Keratinocyte (primary cell): ENCODE results near the gene OVOL2. TPM values are rescaled to one million over a fixed set of nuclear protein-coding genes. Genes with fewer than 3 reads are reported as not detected.

ENCODE experiments used
- DNase-seq: peaks from one replicate; pipeline ENCODE4 v3.0.0-alpha.2; 2011; ENCODE audit warnings: low read depth, missing footprints, low spot score
- FAIRE-seq: peaks from 2 replicates; lab custom pipeline; 2011; peaks lifted over from hg19 to GRCh38; lab: Jason Lieb, UNC
- H2AFZ ChIP-seq: 2 replicates; pipeline ENCODE4 v1.6.0; 2012; ENCODE audit warnings: low read length, control low read depth, inconsistent platforms; ENCODE audit not compliant: control insufficient read depth
- H3K27ac ChIP-seq: 2 replicates; pipeline ENCODE4 v1.5.1; 2011; ENCODE audit warnings: low read length; ENCODE audit not compliant: control insufficient read depth, insufficient read depth
- H3K27me3 ChIP-seq: 3 replicates; pipeline ENCODE4 v1.6.0; 2011; ENCODE audit warnings: low read length; ENCODE audit not compliant: control insufficient read depth, insufficient read depth; ENCODE audit errors: extremely low read depth
- H3K36me3 ChIP-seq, 2 experiments: 2 replicates in 1 of 2; 3 replicates in 1 of 2; pipeline ENCODE4 v1.5.1; 2011; ENCODE audit warnings: low read length in 2 of 2, mild to moderate bottlenecking in 1 of 2; ENCODE audit not compliant: control insufficient read depth in 2 of 2, insufficient read depth in 2 of 2; ENCODE audit errors: extremely low read depth in 1 of 2
- H3K4me1 ChIP-seq: 3 replicates; pipeline ENCODE4 v1.5.1; 2011; ENCODE audit warnings: low read length; ENCODE audit not compliant: control insufficient read depth, insufficient read depth; ENCODE audit errors: extremely low read depth
- H3K4me2 ChIP-seq: 3 replicates; pipeline ENCODE4 v1.6.0; 2011; ENCODE audit warnings: low read depth, low read length; ENCODE audit not compliant: control insufficient read depth, insufficient read depth; ENCODE audit errors: extremely low read depth
- H3K4me3 ChIP-seq, 3 experiments: fragments of 200-600 bp in 1 of 3; sonication (generic) in 1 of 3; 2 replicates in 2 of 3; 3 replicates in 1 of 3; pipeline ENCODE4 v1.5.1; 2011 to 2016; ENCODE audit warnings: low read length in 3 of 3, mild to moderate bottlenecking in 3 of 3, control low read depth in 2 of 3, inconsistent platforms in 1 of 3, low read depth in 1 of 3, mixed read lengths in 1 of 3, mixed run types in 1 of 3, moderate library complexity in 1 of 3; ENCODE audit not compliant: control insufficient read depth in 2 of 3, insufficient read depth in 2 of 3; ENCODE audit errors: extremely low read depth in 1 of 3
- H3K79me2 ChIP-seq: 2 replicates; pipeline ENCODE4 v1.6.0; 2012; ENCODE audit warnings: low read length; ENCODE audit not compliant: control insufficient read depth, insufficient read depth
- H3K9ac ChIP-seq: 3 replicates; pipeline ENCODE4 v1.6.0; 2011; ENCODE audit warnings: low read length; ENCODE audit not compliant: control insufficient read depth, insufficient read depth; ENCODE audit errors: extremely low read depth
- H3K9me1 ChIP-seq: 3 replicates; pipeline ENCODE4 v1.6.0; 2011; ENCODE audit warnings: low read length; ENCODE audit not compliant: control insufficient read depth, insufficient read depth; ENCODE audit errors: extremely low read depth
- H3K9me3 ChIP-seq: 2 replicates; pipeline ENCODE4 v1.5.1; 2012; ENCODE audit warnings: low read depth, low read length; ENCODE audit not compliant: control insufficient read depth
- H4K20me1 ChIP-seq: 3 replicates; pipeline ENCODE4 v1.6.0; 2011; ENCODE audit warnings: low read length; ENCODE audit not compliant: control insufficient read depth, insufficient read depth; ENCODE audit errors: extremely low read depth
- CTCF ChIP-seq, 3 experiments: IDR thresholded peaks in 1 of 3; conservative IDR thresholded peaks in 1 of 3; optimal IDR thresholded peaks in 1 of 3; 2 replicates in 2 of 3; 3 replicates in 1 of 3; pipeline versions ENCODE3 to v1.5.1; 2011; ENCODE audit warnings: low read length in 3 of 3, mild to moderate bottlenecking in 3 of 3, moderate library complexity in 2 of 3, control low read depth in 1 of 3, inconsistent platforms in 1 of 3; ENCODE audit not compliant: insufficient read depth in 2 of 3; ENCODE audit errors: extremely low read depth in 1 of 3
- EZH2 ChIP-seq: IDR thresholded peaks from one replicate; pipeline ENCODE4 v1.6.1; 2012; ENCODE audit warnings: inconsistent platforms, mild to moderate bottlenecking, low read length, moderate library complexity
- dilution Hi-C: fragments of 300-500 bp; cut with MboI; formaldehyde crosslinking; loops from one replicate; pipeline ENCODE4 v1.7.0; 2020; ENCODE audit warnings: low sequenced_read_pairs; ENCODE audit not compliant: extremely low pct_ligation_motif_present
- polyA plus RNA-seq, 5 experiments: library from polyadenylated mRNA; depleted of rRNA in 3 of 5; stranded (reverse) in 3 of 5; stranded (forward) in 1 of 5; unstranded in 1 of 5; fragments of >200 nt; gene quantifications; 1 replicate in 1 of 5; 2 replicates in 3 of 5; 3 replicates in 1 of 5; pipeline versions ENCODE4 v1.2.1 to v1.2.3, GENCODE V29; 2011 to 2012; ENCODE audit warnings: missing spikeins in 2 of 5, low read depth in 1 of 5, low replicate concordance in 1 of 5

The OVOL2 gene
- polyA plus RNA-seq, 1 donor (not counting 4 experiments of a cell fraction or from before 2014, with no cell fraction given), result 4.3 TPM

GRCh38 chr20:17995967-17996819 lies 61.5 kb downstream of the OVOL2 start:
- dilution Hi-C loops, result no loop called here
- no peak overlapping the region for H3K4me3 ChIP-seq
- H3K27ac ChIP-seq, result no peak overlapping the region
- H4K20me1 ChIP-seq, result no peaks in the 10 kb centered on the region
- no peaks in the 10 kb centered on the region for H3K79me2 ChIP-seq
- no peak overlapping the region for H3K9ac ChIP-seq
- no peaks in the 10 kb centered on the region for H3K9me1 ChIP-seq
- no peaks in the 10 kb centered on the region for H3K36me3 ChIP-seq
- H3K9me3 ChIP-seq, result no peaks in the 10 kb centered on the region
- FAIRE-seq, result peak; percentile 69
- H2AFZ ChIP-seq, result peak overlapping the region; percentile 62
- no peaks in the 10 kb centered on the region for H3K27me3 ChIP-seq
- TF ChIP-seq CTCF (optimal IDR thresholded peaks at IDR 0.05 in 1 of 3, IDR thresholded peaks at IDR 0.05 in 1 of 3, conservative IDR thresholded peaks at IDR 0.05 in 1 of 3; ENCODE audit: extremely low read depth in 1 of 3, insufficient read depth in 2 of 3, low read length in 3 of 3), result peak; percentile 81 to 96 (median 86)
- no peak for TF ChIP-seq EZH2
- peak overlapping the region; percentile 38 for H3K4me2 ChIP-seq
- peak; percentile 38 for DNase-seq
- peaks cover 10% of the 10 kb centered on the region for H3K4me1 ChIP-seq

GRCh38 chr20:17993546-17993945 lies 64.2 kb downstream of the OVOL2 start:
- Histone ChIP-seq H3K9me1 (no peaks in the 10 kb centered on the region), H3K36me3 (peaks cover 6 to 8% of the 10 kb centered on the region in 2 experiments), H3K79me2 (no peaks in the 10 kb centered on the region), H3K9me3 (no peaks in the 10 kb centered on the region), H3K9ac (no peak overlapping the region), H3K4me2 (no peak overlapping the region), H2AFZ (no peak overlapping the region), H3K27me3 (no peaks in the 10 kb centered on the region), H3K4me1 (peaks cover 7% of the 10 kb centered on the region), H3K27ac (no peak overlapping the region), H3K4me3 (no peak overlapping the region), H4K20me1 (no peaks in the 10 kb centered on the region)
- TF ChIP-seq EZH2 (no peak), CTCF (optimal IDR thresholded peaks at IDR 0.05 in 1 of 3, IDR thresholded peaks at IDR 0.05 in 1 of 3, conservative IDR thresholded peaks at IDR 0.05 in 1 of 3; ENCODE audit: extremely low read depth in 1 of 3, insufficient read depth in 2 of 3, low read length in 3 of 3) (no peak)
- DNase-seq, result no peak
- dilution Hi-C loops, result no loop called here
- FAIRE-seq, result no peak
